Tibial nerve (tissue), 4 donors: Measurements from ENCODE around the gene TNS2. TPM values are rescaled to one million over a fixed set of nuclear protein-coding genes. Genes with fewer than 3 reads are reported as not detected.

ENCODE experiments used
- DNase-seq, 2 donors: peaks; one replicate each; pipeline ENCODE4 v3.0.0-alpha.2; 2019; ENCODE audit warnings: low spot score in 2 of 2
- H3K27ac ChIP-seq, 4 donors: fragments of 200-600 bp; sonication (generic) in 3 of 4; one replicate each; pipeline ENCODE4 v1.5.1; 2017 to 2019; ENCODE audit warnings: mild to moderate bottlenecking in 1 of 4
- H3K27me3 ChIP-seq, 2 donors: fragments of 200-600 bp; sonication (generic) in 1 of 2; one replicate each; pipeline versions ENCODE4 v1.5.1 to v1.6.0; 2017 to 2019
- H3K36me3 ChIP-seq, 3 donors: fragments of 200-600 bp; sonication (generic); one replicate each; pipeline ENCODE4 v1.5.1; 2018 to 2019
- H3K4me1 ChIP-seq, 4 donors: fragments of 200-600 bp; sonication (generic) in 3 of 4; one replicate each; pipeline ENCODE4 v1.5.1; 2017 to 2019
- H3K4me3 ChIP-seq, 4 donors: fragments of 200-600 bp; sonication (generic) in 3 of 4; one replicate each; pipeline ENCODE4 v1.5.1; 2017 to 2019; ENCODE audit warnings: mild to moderate bottlenecking in 1 of 4, moderate library complexity in 1 of 4
- H3K9me3 ChIP-seq, 4 donors: fragments of 200-600 bp; sonication (generic) in 3 of 4; one replicate each; pipeline ENCODE4 v1.5.1; 2017 to 2019
- CTCF ChIP-seq, 5 experiments: fragments of 200-600 bp in 3 of 5; fragments of 450-650 bp in 2 of 5; sonication (generic) in 3 of 5; IDR thresholded peaks; one replicate each; pipeline ENCODE4 v1.5.1; 2016 to 2019; ENCODE audit warnings: antibody characterized with exemption in 5 of 5, mild to moderate bottlenecking in 3 of 5, moderate library complexity in 2 of 5
- EP300 ChIP-seq, 2 donors: sonication (generic); formaldehyde crosslinking; IDR thresholded peaks; one replicate each; pipeline ENCODE4 v1.6.1; 2017; ENCODE audit warnings: antibody characterized with exemption in 2 of 2, mild to moderate bottlenecking in 1 of 2
- POLR2A ChIP-seq, 2 donors: fragments of 450-650 bp; IDR thresholded peaks; one replicate each; pipeline ENCODE4 v1.6.1; 2017; ENCODE audit warnings: antibody characterized with exemption in 2 of 2, mild to moderate bottlenecking in 2 of 2, moderate library complexity in 2 of 2
- WGBS, 2 donors: methylation state at CpG; one replicate each; pipeline ENCODE4 v1.1.5; 2018; 5-methylcytosine and 5-hydroxymethylcytosine counted together
- total RNA-seq, 4 donors: library from RNA; depleted of rRNA; stranded (reverse); fragments of >200 nt; gene quantifications; one replicate each; pipeline ENCODE4 v1.1.0, GENCODE V29; 2016

Gene TNS2
- total RNA-seq, 4 donors from 2014 or later: 411 to 653 (median 546) TPM

GRCh38 chr12:53096089-53096741 lies 46.4 kb downstream of the TNS2 start:
- Histone ChIP-seq H3K27ac (peak overlapping the region; percentile 49 to 94 (median 87)), H3K9me3 (no peaks in the 10 kb centered on the region)
- WGBS, 2 donors: 12 to 23% methylated on average over 11 of the region's 11 CpGs

GRCh38 chr12:53096759-53097158 lies 46.9 kb downstream of the TNS2 start:
- peak overlapping the region; percentile 49 to 94 (median 87) for H3K27ac ChIP-seq
- 22 to 23% methylated on average over 9 of the region's 9 CpGs for WGBS, 2 donors
- no peak for DNase-seq
- H3K4me3 ChIP-seq: peak overlapping the region; percentile 43 to 85 (median 57)
- H3K36me3 ChIP-seq: peaks cover 0 to 17% (median 0%) of the 10 kb centered on the region in 3 donors
- H3K27me3 ChIP-seq: no peaks in the 10 kb centered on the region
- no peaks in the 10 kb centered on the region for H3K9me3 ChIP-seq
- no peak for TF ChIP-seq CTCF (IDR thresholded peaks at IDR 0.05)
- no peak for TF ChIP-seq EP300 (IDR thresholded peaks at IDR 0.05)
- TF ChIP-seq POLR2A (IDR thresholded peaks at IDR 0.05): no peak
- peaks cover 0 to 78% (median 29%) of the 10 kb centered on the region in 4 donors for H3K4me1 ChIP-seq

More at GRCh38 chr12:53096089-53096741, 46.4 kb downstream of the TNS2 start:
- Histone ChIP-seq H3K36me3 (peaks cover 0 to 13% (median 0%) of the 10 kb centered on the region in 3 donors), H3K4me3 (peak overlapping the region; percentile 43 to 85 (median 57)), H3K27me3 (no peaks in the 10 kb centered on the region), H3K4me1 (peaks cover 0 to 72% (median 29%) of the 10 kb centered on the region in 4 donors)
- peak; percentile 84 to 88 for DNase-seq
- TF ChIP-seq CTCF (IDR thresholded peaks at IDR 0.05) (no peak), EP300 (IDR thresholded peaks at IDR 0.05) (peak; percentile 54 to 90), POLR2A (IDR thresholded peaks at IDR 0.05) (peak in 1 of 2 donors; percentile 37)

GRCh38 chr12:53097207-53097563 lies 47.3 kb downstream of the TNS2 start:
- no peak for TF ChIP-seq EP300 (IDR thresholded peaks at IDR 0.05)
- TF ChIP-seq POLR2A (IDR thresholded peaks at IDR 0.05): no peak
- no peak for TF ChIP-seq CTCF (IDR thresholded peaks at IDR 0.05)
- WGBS, 2 donors: 0 to 2% methylated on average over 9 of the region's 9 CpGs

GRCh38 chr12:53097564-53098353 lies 47.9 kb downstream of the TNS2 start, which contains the start of gene IGFBP6:
Gene IGFBP6 (plus strand): TSS chr12:53097667. CDS start chr12:53097718, 51 bp downstream.
- Histone ChIP-seq H3K27me3 (no peaks in the 10 kb centered on the region), H3K36me3 (peaks cover 0 to 24% (median 0%) of the 10 kb centered on the region in 3 donors), H3K9me3 (no peaks in the 10 kb centered on the region), H3K4me3 (peak within 1 kb of the TSS; percentile 43 to 85 (median 57)), H3K27ac (peak within 1 kb of the TSS; percentile 49 to 94 (median 87)), H3K4me1 (peaks cover 0 to 81% (median 32%) of the 10 kb centered on the region in 4 donors)
- whole genome bisulfite sequencing, 2 donors: 2% methylated on average over 27 to 29 of the region's 51 CpGs
- DNase-seq: peak; percentile 58 to 61
- no peak for TF ChIP-seq EP300 (IDR thresholded peaks at IDR 0.05)
- TF ChIP-seq CTCF (IDR thresholded peaks at IDR 0.05): peak in 2 of 5 experiments; percentile 50 to 57
- peak in 1 of 2 donors; percentile 52 for TF ChIP-seq POLR2A (IDR thresholded peaks at IDR 0.05)

More at GRCh38 chr12:53097207-53097563, 47.3 kb downstream of the TNS2 start:
- Histone ChIP-seq H3K36me3 (peaks cover 0 to 21% (median 0%) of the 10 kb centered on the region in 3 donors), H3K4me1 (peaks cover 0 to 81% (median 29%) of the 10 kb centered on the region in 4 donors), H3K27ac (peak overlapping the region; percentile 49 to 94 (median 87)), H3K4me3 (peak overlapping the region; percentile 43 to 85 (median 57)), H3K9me3 (no peaks in the 10 kb centered on the region), H3K27me3 (no peaks in the 10 kb centered on the region)
- DNase-seq: no peak
